ENCODE results near the gene MAPK10.

- TF ChIP-seq CTCF (IDR thresholded peaks at IDR 0.05) (no peak), POLR2A (IDR thresholded peaks at IDR 0.05) (no peak), POLR2AphosphoS5 (IDR thresholded peaks at IDR 0.05) (no peak)
Measured at GRCh38 chr4:86098691-86099090, 261.2 kb downstream of the MAPK10 start.
